Mesothelial cell of epicardium (in vitro differentiated cells): ENCODE data around the gene BOK. TPM values are rescaled to one million over a fixed set of nuclear protein-coding genes. Genes with fewer than 3 reads are reported as not detected.

Source experiments
- DNase-seq, 2 experiments: peaks; one replicate each; pipeline ENCODE4 v3.0.0; 2021; ENCODE audit warnings: low spot score in 2 of 2; ENCODE audit not compliant: unreplicated experiment in 2 of 2
- H3K27ac Mint-ChIP-seq: 2 replicates; pipeline ENCODE4 v1.8.0; 2021; ENCODE audit warnings: mixed read lengths
- H3K27me3 Mint-ChIP-seq: 2 replicates; pipeline ENCODE4 v1.8.0; 2021; ENCODE audit warnings: low read depth, mixed read lengths
- H3K36me3 Mint-ChIP-seq: 2 replicates; pipeline ENCODE4 v1.8.0; 2021; ENCODE audit warnings: mixed read lengths
- H3K4me1 Mint-ChIP-seq: 2 replicates; pipeline ENCODE4 v1.8.0; 2021; ENCODE audit warnings: mixed read lengths
- H3K4me3 Mint-ChIP-seq: 2 replicates; pipeline ENCODE4 v1.8.0; 2021; ENCODE audit warnings: mild to moderate bottlenecking, moderate library complexity, mixed read lengths
- H3K9me3 Mint-ChIP-seq: 2 replicates; pipeline ENCODE4 v1.8.0; 2021; ENCODE audit warnings: mixed read lengths
- CTCF ChIP-seq: fragments of 200-600 bp; sonication (generic); IDR thresholded peaks from one replicate; pipeline ENCODE4 v1.5.0; 2021; ENCODE audit warnings: antibody characterized with exemption; ENCODE audit not compliant: unreplicated experiment
- total RNA-seq: library from RNA; stranded (reverse); gene quantifications from 3 replicates; pipeline ENCODE4 v1.2.1, GENCODE V29; 2021

The BOK gene
- 33.0 to 37.2 TPM (median 36.0 TPM) in 3 replicates for total RNA-seq

- Mint-ChIP-seq H3K36me3 (peaks cover 7% of the 10 kb centered on the region), H3K27me3 (peaks cover 7% of the 10 kb centered on the region), H3K27ac (peak within 1 kb of the TSS; percentile 56), H3K4me1 (peaks cover 37% of the 10 kb centered on the region), H3K9me3 (peaks cover 10% of the 10 kb centered on the region), H3K4me3 (peak within 1 kb of the TSS; percentile 69)
- no peak for DNase-seq
- TF ChIP-seq CTCF: no peak
These were observed at the start of gene BOK for GRCh38 chr2:241558532-241559322. Gene BOK, plus strand, starts transcription at chr2:241558745. Its CDS starts 739 bp downstream, at chr2:241559484.

- Mint-ChIP-seq H3K4me3 (peak overlapping the region; percentile 71), H3K9me3 (no peaks in the 10 kb centered on the region), H3K4me1 (peaks cover 21% of the 10 kb centered on the region), H3K27me3 (no peaks in the 10 kb centered on the region), H3K27ac (peak overlapping the region; percentile 71), H3K36me3 (no peaks in the 10 kb centered on the region)
- no peak for TF ChIP-seq CTCF
- no peak for DNase-seq
These were observed 49.3 kb upstream of the BOK start for GRCh38 chr2:241509155-241509784.

GRCh38 chr2:241511091-241511741 is 47.3 kb upstream of the BOK start:
- TF ChIP-seq CTCF: no peak
- H3K4me1 Mint-ChIP-seq: peaks cover 21% of the 10 kb centered on the region
- H3K4me3 Mint-ChIP-seq: no peak overlapping the region
- DNase-seq: no peak
- no peaks in the 10 kb centered on the region for H3K9me3 Mint-ChIP-seq
- no peak overlapping the region for H3K27ac Mint-ChIP-seq
- H3K27me3 Mint-ChIP-seq: no peaks in the 10 kb centered on the region
- H3K36me3 Mint-ChIP-seq: no peaks in the 10 kb centered on the region

- Mint-ChIP-seq H3K36me3 (no peaks in the 10 kb centered on the region), H3K27ac (no peak overlapping the region), H3K4me3 (no peak overlapping the region), H3K27me3 (no peaks in the 10 kb centered on the region), H3K9me3 (peaks cover 5% of the 10 kb centered on the region), H3K4me1 (peaks cover 3% of the 10 kb centered on the region)
- no peak for TF ChIP-seq CTCF
- no peak for DNase-seq
These were observed 44.0 kb upstream of the BOK start for GRCh38 chr2:241514553-241514952.

- peaks cover 5% of the 10 kb centered on the region for H3K9me3 Mint-ChIP-seq
- H3K36me3 Mint-ChIP-seq: no peaks in the 10 kb centered on the region
- DNase-seq: no peak
- H3K27ac Mint-ChIP-seq: peak overlapping the region; percentile 69
- no peak overlapping the region for H3K4me3 Mint-ChIP-seq
- TF ChIP-seq CTCF: no peak
- H3K4me1 Mint-ChIP-seq: no peaks in the 10 kb centered on the region
- peaks cover 2% of the 10 kb centered on the region for H3K27me3 Mint-ChIP-seq
These were observed 43.4 kb upstream of the BOK start for GRCh38 chr2:241514986-241515737.
